Measurements from ENCODE around the gene ESRRB. TPM values are rescaled to one million over a fixed set of nuclear protein-coding genes. Genes with fewer than 3 reads are reported as not detected.
A peak's percentile ranks its signal among the peaks of the same experiment; 100 is the strongest.

Gene ESRRB
- total RNA-seq, 1 donor from 2014 or later = 0.12 TPM

DNA sequence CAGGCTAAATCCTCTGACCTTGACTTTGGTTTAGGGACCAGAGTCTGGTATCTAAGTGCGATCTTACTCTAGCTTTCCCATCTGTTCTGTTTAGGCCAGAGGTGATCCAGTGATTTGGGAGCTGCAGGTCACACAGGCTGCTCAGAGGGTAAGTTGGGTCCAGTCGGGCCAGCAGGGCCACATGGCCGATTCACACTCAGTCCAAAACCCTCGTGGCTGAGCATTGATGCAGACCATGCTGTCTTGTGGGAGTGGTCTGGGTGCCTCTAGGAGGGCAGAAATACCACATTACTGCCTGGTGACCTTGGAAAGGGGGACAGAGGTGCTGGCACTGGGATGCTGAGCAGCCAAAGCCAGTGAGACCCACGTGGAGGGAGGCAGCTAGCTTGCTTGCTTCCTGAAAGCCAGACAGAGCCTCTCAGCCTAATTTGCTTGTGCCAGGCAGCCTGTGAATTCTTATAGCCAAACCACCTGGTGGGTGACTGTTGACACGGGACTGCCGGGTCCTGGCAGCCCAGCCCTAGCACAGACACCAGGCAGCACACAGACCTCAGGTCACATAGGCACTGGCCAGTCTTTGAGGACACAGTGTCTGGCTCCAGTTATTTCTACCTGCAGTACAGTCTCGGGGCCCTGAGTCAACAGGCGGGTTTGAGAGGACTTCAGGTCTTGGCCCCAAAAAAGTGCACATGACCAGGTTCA is 31.7 kb downstream of the ESRRB start:
- no peak for DNase-seq (ENCODE audit: low spot score, unreplicated experiment)
- H3K9me3 Mint-ChIP-seq (ENCODE audit: low read depth) = no peaks in the 10 kb centered on the region
- peaks cover 41% of the 10 kb centered on the region for H3K27me3 Mint-ChIP-seq
- H3K4me3 Mint-ChIP-seq (ENCODE audit: low read depth) = no peak overlapping the region
- H3K27ac Mint-ChIP-seq = no peak overlapping the region
- no peaks in the 10 kb centered on the region for H3K36me3 Mint-ChIP-seq (ENCODE audit: insufficient read depth)
- TF ChIP-seq, protein P1, sequence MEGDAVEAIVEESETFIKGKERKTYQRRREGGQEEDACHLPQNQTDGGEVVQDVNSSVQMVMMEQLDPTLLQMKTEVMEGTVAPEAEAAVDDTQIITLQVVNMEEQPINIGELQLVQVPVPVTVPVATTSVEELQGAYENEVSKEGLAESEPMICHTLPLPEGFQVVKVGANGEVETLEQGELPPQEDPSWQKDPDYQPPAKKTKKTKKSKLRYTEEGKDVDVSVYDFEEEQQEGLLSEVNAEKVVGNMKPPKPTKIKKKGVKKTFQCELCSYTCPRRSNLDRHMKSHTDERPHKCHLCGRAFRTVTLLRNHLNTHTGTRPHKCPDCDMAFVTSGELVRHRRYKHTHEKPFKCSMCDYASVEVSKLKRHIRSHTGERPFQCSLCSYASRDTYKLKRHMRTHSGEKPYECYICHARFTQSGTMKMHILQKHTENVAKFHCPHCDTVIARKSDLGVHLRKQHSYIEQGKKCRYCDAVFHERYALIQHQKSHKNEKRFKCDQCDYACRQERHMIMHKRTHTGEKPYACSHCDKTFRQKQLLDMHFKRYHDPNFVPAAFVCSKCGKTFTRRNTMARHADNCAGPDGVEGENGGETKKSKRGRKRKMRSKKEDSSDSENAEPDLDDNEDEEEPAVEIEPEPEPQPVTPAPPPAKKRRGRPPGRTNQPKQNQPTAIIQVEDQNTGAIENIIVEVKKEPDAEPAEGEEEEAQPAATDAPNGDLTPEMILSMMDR (IDR thresholded peaks at IDR 0.05; ENCODE audit: unreplicated experiment) = no peak
- peaks cover 1% of the 10 kb centered on the region for H3K4me1 Mint-ChIP-seq (ENCODE audit: low read depth)

DNA sequence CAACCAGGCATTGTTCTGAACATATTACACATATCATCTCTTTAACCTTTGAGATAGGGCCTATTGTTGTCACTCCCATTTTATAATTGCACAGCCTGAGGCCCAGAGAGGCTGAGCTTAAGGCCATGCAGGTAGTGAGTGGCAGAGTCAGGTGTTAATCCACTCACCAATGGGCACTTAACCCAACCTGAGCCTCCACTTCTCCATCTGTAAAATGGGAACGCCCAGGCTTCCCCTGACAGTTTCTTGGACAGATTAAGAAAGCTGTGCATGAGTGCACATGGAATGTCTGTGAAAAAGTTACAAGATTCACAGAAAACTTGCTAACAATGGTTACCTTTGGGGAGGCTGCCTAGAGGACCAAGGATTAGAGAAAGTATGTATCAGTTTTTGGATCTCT is 32.9 kb downstream of the ESRRB start:
- Mint-ChIP-seq H3K27me3 (peaks cover 44% of the 10 kb centered on the region), H3K4me3 (ENCODE audit: low read depth) (no peak overlapping the region), H3K9me3 (ENCODE audit: low read depth) (no peaks in the 10 kb centered on the region), H3K27ac (no peak overlapping the region), H3K4me1 (ENCODE audit: low read depth) (peaks cover 5% of the 10 kb centered on the region), H3K36me3 (ENCODE audit: insufficient read depth) (no peaks in the 10 kb centered on the region)
- TF ChIP-seq, protein P1 (IDR thresholded peaks at IDR 0.05; ENCODE audit: unreplicated experiment) = no peak
- no peak for DNase-seq (ENCODE audit: low spot score, unreplicated experiment)

DNA sequence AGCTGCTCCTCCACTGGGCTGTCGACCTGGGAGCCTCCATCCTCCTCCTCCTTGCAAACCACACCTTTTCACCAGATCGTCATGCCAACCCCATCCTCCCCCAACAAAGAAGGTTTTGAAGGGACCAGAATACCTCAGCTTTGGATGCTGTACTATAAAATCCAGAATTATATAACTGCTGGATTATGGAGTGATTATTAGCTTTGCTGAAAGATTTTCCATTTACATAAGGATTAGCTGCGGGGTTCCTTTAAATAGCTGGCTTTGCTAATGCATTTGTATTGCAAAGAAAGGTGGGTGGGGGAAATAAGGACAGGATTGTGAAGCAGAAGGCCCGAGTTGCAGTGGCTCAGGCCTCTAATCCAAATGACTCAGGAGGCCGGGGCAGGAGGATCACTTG is 36.6 kb downstream of the ESRRB start:
- no peak overlapping the region for H3K27ac Mint-ChIP-seq
- no peaks in the 10 kb centered on the region for H3K36me3 Mint-ChIP-seq (ENCODE audit: insufficient read depth)
- no peak overlapping the region for H3K4me3 Mint-ChIP-seq (ENCODE audit: low read depth)
- H3K4me1 Mint-ChIP-seq (ENCODE audit: low read depth) = peaks cover 8% of the 10 kb centered on the region
- no peaks in the 10 kb centered on the region for H3K9me3 Mint-ChIP-seq (ENCODE audit: low read depth)
- DNase-seq (ENCODE audit: low spot score, unreplicated experiment) = no peak
- TF ChIP-seq, protein P1 (IDR thresholded peaks at IDR 0.05; ENCODE audit: unreplicated experiment) = no peak
- peaks cover 42% of the 10 kb centered on the region for H3K27me3 Mint-ChIP-seq

DNA sequence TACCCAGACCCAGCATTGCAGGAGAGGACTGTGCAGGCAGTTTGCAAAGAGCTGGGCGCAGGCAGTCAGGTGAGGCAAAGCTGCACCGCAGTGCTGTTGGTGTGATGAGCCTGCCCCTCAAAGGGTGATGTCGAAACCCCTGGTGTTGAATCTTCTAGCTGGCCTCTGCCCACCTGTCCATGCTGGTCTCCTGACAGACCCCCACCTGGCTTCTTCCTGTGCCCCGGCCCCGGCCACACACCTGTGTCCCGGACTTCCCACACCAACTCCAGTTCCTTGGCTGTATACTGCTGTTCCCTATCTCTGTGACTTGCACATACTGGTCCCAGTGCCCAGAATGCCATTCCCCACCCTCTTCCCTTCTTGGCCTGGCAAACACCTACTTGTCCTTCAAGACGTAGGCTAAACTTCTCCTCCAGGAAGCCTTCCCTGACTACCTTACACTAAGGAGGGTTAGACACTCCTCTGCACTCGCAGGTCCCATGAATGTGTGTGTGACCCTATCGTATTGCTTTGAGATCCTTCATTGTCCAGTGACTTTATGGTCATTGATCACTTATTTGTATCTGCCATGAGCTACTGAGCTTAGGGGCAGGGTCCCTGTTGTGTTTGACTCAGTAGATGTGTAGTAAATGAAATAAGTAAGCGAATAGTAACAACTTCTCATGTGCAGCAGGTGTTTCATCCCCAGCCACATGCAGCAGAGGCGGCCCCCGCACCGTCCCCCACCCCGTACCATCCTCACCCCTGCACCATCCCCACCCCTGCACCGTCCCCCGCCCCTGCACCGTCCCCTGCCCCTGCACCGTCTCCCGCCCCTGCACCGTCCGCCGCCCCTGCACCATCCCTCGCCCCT is 37.4 kb downstream of the ESRRB start:
- peaks cover 8% of the 10 kb centered on the region for H3K4me1 Mint-ChIP-seq (ENCODE audit: low read depth)
- H3K27ac Mint-ChIP-seq = no peak overlapping the region
- no peaks in the 10 kb centered on the region for H3K36me3 Mint-ChIP-seq (ENCODE audit: insufficient read depth)
- no peak for DNase-seq (ENCODE audit: low spot score, unreplicated experiment)
- TF ChIP-seq, protein P1 (IDR thresholded peaks at IDR 0.05; ENCODE audit: unreplicated experiment) = no peak
- peaks cover 37% of the 10 kb centered on the region for H3K27me3 Mint-ChIP-seq
- peak overlapping the region; percentile 56 for H3K4me3 Mint-ChIP-seq (ENCODE audit: low read depth)
- no peaks in the 10 kb centered on the region for H3K9me3 Mint-ChIP-seq (ENCODE audit: low read depth)

DNA sequence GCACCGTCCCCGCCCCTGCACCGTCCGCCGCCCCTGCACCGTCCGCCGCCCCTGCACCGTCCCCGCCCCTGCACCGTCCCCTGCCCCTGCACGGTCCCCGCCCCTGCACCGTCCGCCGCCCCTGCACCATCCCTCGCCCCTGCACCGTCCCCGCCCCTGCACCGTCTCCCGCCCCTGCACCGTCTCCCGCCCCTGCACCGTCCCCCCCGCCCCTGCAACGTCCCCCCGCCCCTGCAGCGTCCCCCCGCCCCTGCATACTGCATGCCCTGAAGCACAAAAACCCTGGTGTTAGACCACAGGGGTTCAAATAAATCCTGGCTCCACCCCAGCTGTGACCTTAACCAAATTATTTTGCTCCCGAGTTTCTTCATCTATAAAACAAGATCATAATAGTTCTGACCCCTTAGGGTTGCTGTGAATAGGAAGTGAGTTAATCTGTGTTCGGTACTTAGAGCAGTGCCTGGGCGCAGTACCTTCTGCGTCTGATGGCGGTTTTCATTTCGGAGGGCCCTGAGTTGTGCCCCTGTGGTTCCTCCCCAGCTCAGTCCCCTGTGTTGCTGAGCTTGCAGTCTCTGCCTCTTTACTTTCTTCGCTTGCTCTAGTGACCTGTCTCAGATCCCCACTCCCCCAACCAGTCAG is 38.1 kb downstream of the ESRRB start:
- peaks cover 36% of the 10 kb centered on the region for H3K27me3 Mint-ChIP-seq
- TF ChIP-seq, protein P1 (IDR thresholded peaks at IDR 0.05; ENCODE audit: unreplicated experiment) = no peak
- H3K27ac Mint-ChIP-seq = no peak overlapping the region
- DNase-seq (ENCODE audit: low spot score, unreplicated experiment) = no peak
- no peaks in the 10 kb centered on the region for H3K9me3 Mint-ChIP-seq (ENCODE audit: low read depth)
- peak overlapping the region; percentile 63 for H3K4me3 Mint-ChIP-seq (ENCODE audit: low read depth)
- H3K4me1 Mint-ChIP-seq (ENCODE audit: low read depth) = peaks cover 8% of the 10 kb centered on the region
- H3K36me3 Mint-ChIP-seq (ENCODE audit: insufficient read depth) = no peaks in the 10 kb centered on the region

Measured in progenitor cell of endocrine pancreas (in vitro differentiated cells).